GM15510 (cell line): Measurements from ENCODE around the gene CKAP4.

Source experiments
- POLR2A ChIP-seq: IDR thresholded peaks from 3 replicates; pipeline ENCODE4 v1.6.1; 2011; ENCODE audit warnings: borderline replicate concordance; ENCODE audit not compliant: insufficient read length; ENCODE audit errors: extremely low read depth

CKAP4 gene

GRCh38 chr12:106238146-106238545, 9.7 kb downstream of the CKAP4 start:
- TF ChIP-seq POLR2A, result no peak

- TF ChIP-seq POLR2A, result no peak
These were observed 12.1 kb downstream of the CKAP4 start for GRCh38 chr12:106235770-106236169.

- TF ChIP-seq POLR2A, result no peak
These were observed 13.4 kb downstream of the CKAP4 start for GRCh38 chr12:106234449-106234848.

GRCh38 chr12:106233011-106233410, 14.8 kb downstream of the CKAP4 start:
- no peak for TF ChIP-seq POLR2A

- no peak for TF ChIP-seq POLR2A
These were observed 18.7 kb downstream of the CKAP4 start for GRCh38 chr12:106229036-106229591.

- no peak for TF ChIP-seq POLR2A
These were observed 19.5 kb downstream of the CKAP4 start for GRCh38 chr12:106228320-106228710.

GRCh38 chr12:106227641-106228319, 20.0 kb downstream of the CKAP4 start:
- no peak for TF ChIP-seq POLR2A

- no peak for TF ChIP-seq POLR2A
These were observed 20.8 kb downstream of the CKAP4 start for GRCh38 chr12:106226884-106227640.

- no peak for TF ChIP-seq POLR2A
These were observed 23.5 kb downstream of the CKAP4 start for GRCh38 chr12:106224355-106224706.

- TF ChIP-seq POLR2A, result no peak
These were observed 24.1 kb downstream of the CKAP4 start for GRCh38 chr12:106223485-106224354.

GRCh38 chr12:106220536-106220935, 27.3 kb downstream of the CKAP4 start:
- no peak for TF ChIP-seq POLR2A

GRCh38 chr12:106219043-106219442, 28.8 kb downstream of the CKAP4 start:
- no peak for TF ChIP-seq POLR2A

GRCh38 chr12:106217706-106218105, 30.1 kb downstream of the CKAP4 start:
- no peak for TF ChIP-seq POLR2A

- no peak for TF ChIP-seq POLR2A
These were observed 33.2 kb downstream of the CKAP4 start for GRCh38 chr12:106214571-106214970.

GRCh38 chr12:106213662-106214061, 34.2 kb downstream of the CKAP4 start:
- TF ChIP-seq POLR2A, result no peak
